Measurements from ENCODE around the gene SENP3.

DNA sequence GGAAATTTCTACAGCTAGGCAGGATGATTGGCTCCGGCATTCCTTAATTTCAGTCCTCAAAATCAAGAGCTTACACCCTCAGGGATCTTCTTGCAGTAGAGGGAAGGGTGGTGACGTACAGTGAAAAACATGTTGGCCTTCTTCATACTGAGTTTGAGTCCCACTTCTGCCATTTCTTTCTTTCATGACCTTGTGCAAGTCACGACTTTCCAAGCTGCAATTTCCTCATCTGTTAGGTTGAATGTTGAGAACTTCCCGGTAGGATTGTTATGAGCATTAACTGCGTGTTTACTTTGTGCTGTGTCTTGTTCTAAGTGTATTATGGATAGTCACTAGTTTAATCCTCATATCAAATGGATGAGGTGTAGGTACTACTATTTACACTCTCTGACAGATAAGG lies 7.9 kb downstream of the SENP3 start:
- TF ChIP-seq, protein P1, sequence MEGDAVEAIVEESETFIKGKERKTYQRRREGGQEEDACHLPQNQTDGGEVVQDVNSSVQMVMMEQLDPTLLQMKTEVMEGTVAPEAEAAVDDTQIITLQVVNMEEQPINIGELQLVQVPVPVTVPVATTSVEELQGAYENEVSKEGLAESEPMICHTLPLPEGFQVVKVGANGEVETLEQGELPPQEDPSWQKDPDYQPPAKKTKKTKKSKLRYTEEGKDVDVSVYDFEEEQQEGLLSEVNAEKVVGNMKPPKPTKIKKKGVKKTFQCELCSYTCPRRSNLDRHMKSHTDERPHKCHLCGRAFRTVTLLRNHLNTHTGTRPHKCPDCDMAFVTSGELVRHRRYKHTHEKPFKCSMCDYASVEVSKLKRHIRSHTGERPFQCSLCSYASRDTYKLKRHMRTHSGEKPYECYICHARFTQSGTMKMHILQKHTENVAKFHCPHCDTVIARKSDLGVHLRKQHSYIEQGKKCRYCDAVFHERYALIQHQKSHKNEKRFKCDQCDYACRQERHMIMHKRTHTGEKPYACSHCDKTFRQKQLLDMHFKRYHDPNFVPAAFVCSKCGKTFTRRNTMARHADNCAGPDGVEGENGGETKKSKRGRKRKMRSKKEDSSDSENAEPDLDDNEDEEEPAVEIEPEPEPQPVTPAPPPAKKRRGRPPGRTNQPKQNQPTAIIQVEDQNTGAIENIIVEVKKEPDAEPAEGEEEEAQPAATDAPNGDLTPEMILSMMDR (IDR thresholded peaks at IDR 0.05) = no peak
- no peak for TF ChIP-seq POLR2A (IDR thresholded peaks at IDR 0.05)

Data from testis (tissue), 2 donors.